B cell (primary cell): ENCODE data around the gene STX4.
"Not testable (repeated sequence)": the region's sequence is repeated elsewhere in the genome, so short reads cannot be mapped to it uniquely, and the experiment has no call there.

ENCODE experiments used
- EZH2 ChIP-seq: IDR thresholded peaks from 2 replicates; pipeline ENCODE4 v1.6.1; 2012; ENCODE audit warnings: borderline replicate concordance, low read depth, mild to moderate bottlenecking, moderate library complexity, low read length; ENCODE audit not compliant: insufficient read depth, poor library complexity, severe bottlenecking
- TF ChIP-seq, protein P1 (sequence below): fragments of 200-600 bp; IDR thresholded peaks from one replicate; pipeline ENCODE4 v1.8.0; 2022; ENCODE audit warnings: antibody characterized with exemption, mild to moderate bottlenecking

DNA sequence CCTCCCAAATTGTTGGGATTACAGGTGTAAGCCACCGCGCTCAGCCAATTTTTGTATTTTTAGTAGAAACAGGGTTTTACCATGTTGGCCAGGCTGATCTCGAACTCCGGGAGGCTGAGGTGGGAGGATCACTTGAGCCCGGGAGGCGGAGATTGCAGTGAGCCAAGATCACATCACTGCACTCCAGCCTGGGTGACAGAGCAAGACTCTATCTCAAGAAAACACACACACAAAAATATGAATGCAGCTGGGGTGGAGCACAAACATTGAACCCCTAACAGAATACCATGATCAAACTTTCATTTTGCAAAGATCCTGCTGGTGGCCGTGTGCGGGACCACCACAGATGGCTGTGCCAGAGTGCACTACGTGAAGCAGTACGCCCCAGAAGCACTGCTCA lies 15.6 kb upstream of the STX4 start:
- TF ChIP-seq EZH2: not testable (repeated sequence)
- TF ChIP-seq, protein P1, sequence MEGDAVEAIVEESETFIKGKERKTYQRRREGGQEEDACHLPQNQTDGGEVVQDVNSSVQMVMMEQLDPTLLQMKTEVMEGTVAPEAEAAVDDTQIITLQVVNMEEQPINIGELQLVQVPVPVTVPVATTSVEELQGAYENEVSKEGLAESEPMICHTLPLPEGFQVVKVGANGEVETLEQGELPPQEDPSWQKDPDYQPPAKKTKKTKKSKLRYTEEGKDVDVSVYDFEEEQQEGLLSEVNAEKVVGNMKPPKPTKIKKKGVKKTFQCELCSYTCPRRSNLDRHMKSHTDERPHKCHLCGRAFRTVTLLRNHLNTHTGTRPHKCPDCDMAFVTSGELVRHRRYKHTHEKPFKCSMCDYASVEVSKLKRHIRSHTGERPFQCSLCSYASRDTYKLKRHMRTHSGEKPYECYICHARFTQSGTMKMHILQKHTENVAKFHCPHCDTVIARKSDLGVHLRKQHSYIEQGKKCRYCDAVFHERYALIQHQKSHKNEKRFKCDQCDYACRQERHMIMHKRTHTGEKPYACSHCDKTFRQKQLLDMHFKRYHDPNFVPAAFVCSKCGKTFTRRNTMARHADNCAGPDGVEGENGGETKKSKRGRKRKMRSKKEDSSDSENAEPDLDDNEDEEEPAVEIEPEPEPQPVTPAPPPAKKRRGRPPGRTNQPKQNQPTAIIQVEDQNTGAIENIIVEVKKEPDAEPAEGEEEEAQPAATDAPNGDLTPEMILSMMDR: not testable (repeated sequence)
